GM21737 (cell line): ENCODE measurements around the gene ECD.

Experiments
- ATAC-seq: cut with Tn5 transposase; IDR thresholded peaks from one replicate; pipeline ENCODE4 v1.9.1; 2021; ENCODE audit warnings: mild to moderate bottlenecking, moderate library complexity; ENCODE audit not compliant: unreplicated experiment

The ECD gene

GRCh38 chr10:73167783-73168464 lies at the start of gene ECD, which contains the start of gene FAM149B1:
ECD (minus strand) TSS chr10:73168008; CDS start chr10:73163937, 4,071 bp downstream.
FAM149B1 (plus strand) TSS chr10:73168119; CDS start chr10:73168340, 221 bp downstream.
- ATAC-seq: peak; percentile 84

GRCh38 chr10:73215749-73216148 lies 47.9 kb upstream of the ECD start:
- no peak for ATAC-seq

GRCh38 chr10:73211106-73211811 lies 43.5 kb upstream of the ECD start:
- ATAC-seq: no peak

GRCh38 chr10:73210395-73211105 lies 42.7 kb upstream of the ECD start:
- ATAC-seq: no peak

- ATAC-seq: no peak
Observed at GRCh38 chr10:73209705-73210104, 41.9 kb upstream of the ECD start.

GRCh38 chr10:73207883-73208282 lies 40.1 kb upstream of the ECD start:
- no peak for ATAC-seq

GRCh38 chr10:73206385-73206784 lies 38.6 kb upstream of the ECD start:
- ATAC-seq: no peak

- ATAC-seq: no peak
Observed at GRCh38 chr10:73205890-73206289, 38.1 kb upstream of the ECD start.

- no peak for ATAC-seq
Observed at GRCh38 chr10:73205081-73205480, 37.3 kb upstream of the ECD start.

- ATAC-seq: no peak
Observed at GRCh38 chr10:73190188-73190587, 22.4 kb upstream of the ECD start.

- ATAC-seq: no peak
Observed at GRCh38 chr10:73186266-73186665, 18.5 kb upstream of the ECD start.

- no peak for ATAC-seq
Observed at GRCh38 chr10:73183667-73184281, 16.0 kb upstream of the ECD start.

GRCh38 chr10:73182568-73182967 lies 14.8 kb upstream of the ECD start:
- ATAC-seq: no peak

GRCh38 chr10:73174148-73174925 lies 6.5 kb upstream of the ECD start:
- ATAC-seq: no peak

- no peak for ATAC-seq
Observed at GRCh38 chr10:73172867-73173266, 5.1 kb upstream of the ECD start.

- no peak for ATAC-seq
Observed at GRCh38 chr10:73169320-73169719, 1.5 kb upstream of the ECD start.

- peak; percentile 11 for ATAC-seq
Observed at GRCh38 chr10:73168465-73168803, 626 bp upstream of the ECD start.

- no peak for ATAC-seq
Observed at GRCh38 chr10:73167458-73167782, 388 bp downstream of the ECD start.

GRCh38 chr10:73166972-73167371 lies 836 bp downstream of the ECD start:
- no peak for ATAC-seq

GRCh38 chr10:73163096-73163495 lies 4.7 kb downstream of the ECD start:
- no peak for ATAC-seq

- no peak for ATAC-seq
Observed at GRCh38 chr10:73161662-73162061, 6.1 kb downstream of the ECD start.
